GM19455 (cell line): ENCODE measurements around the gene RASGEF1C.

Source experiments
- ATAC-seq: cut with Tn5 transposase; IDR thresholded peaks from one replicate; pipeline ENCODE4 v1.9.1; 2021; ENCODE audit not compliant: unreplicated experiment

RASGEF1C gene

DNA sequence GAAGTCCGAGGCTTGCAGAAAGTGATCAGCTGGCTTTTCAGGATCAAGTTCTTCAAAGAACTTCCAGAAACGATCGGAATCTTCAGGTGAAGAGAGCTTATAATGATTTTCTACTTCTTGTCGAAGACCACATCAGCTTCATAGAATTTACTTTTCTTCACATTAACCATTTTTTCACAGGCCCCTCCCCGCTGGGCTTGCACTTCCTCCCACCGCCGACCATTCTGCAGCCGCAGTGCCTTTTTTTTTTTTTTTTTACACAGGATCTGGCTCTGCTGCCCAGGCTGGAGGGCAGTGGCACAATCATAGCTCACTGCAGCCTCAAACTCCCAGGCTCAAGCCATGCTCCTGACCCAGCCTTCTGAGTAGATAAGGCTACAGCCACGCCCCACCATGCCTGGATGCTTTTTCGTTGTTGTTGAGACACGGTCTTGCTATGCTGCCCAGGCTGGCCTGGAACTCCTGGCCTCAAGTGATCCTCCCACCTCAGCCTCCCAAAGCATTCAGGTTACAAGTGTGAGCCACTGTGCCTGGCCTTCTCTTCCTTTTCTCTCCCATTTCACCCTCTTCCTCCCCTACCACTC, 122.1 kb downstream of the RASGEF1C start:
- no peak for ATAC-seq

DNA sequence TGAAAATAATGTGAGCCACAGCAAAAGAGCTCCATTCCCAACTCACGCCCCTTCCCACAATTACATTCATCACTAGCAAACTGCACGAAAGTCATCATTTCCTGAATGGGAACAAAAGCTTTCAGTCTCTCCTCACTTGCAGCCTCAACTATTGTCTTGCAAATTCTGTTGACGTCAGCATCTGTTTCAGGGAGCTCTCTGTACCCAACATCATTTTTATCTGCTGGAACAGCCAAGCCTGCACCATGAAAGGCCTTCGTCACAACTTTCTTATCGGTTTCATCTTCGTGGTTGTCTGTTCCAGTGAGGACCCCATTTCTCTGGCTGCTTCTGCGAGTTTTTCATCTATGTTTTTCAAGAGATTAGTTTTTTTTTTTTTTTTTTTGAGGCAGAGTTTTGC, 123.2 kb downstream of the RASGEF1C start:
- no peak for ATAC-seq

DNA sequence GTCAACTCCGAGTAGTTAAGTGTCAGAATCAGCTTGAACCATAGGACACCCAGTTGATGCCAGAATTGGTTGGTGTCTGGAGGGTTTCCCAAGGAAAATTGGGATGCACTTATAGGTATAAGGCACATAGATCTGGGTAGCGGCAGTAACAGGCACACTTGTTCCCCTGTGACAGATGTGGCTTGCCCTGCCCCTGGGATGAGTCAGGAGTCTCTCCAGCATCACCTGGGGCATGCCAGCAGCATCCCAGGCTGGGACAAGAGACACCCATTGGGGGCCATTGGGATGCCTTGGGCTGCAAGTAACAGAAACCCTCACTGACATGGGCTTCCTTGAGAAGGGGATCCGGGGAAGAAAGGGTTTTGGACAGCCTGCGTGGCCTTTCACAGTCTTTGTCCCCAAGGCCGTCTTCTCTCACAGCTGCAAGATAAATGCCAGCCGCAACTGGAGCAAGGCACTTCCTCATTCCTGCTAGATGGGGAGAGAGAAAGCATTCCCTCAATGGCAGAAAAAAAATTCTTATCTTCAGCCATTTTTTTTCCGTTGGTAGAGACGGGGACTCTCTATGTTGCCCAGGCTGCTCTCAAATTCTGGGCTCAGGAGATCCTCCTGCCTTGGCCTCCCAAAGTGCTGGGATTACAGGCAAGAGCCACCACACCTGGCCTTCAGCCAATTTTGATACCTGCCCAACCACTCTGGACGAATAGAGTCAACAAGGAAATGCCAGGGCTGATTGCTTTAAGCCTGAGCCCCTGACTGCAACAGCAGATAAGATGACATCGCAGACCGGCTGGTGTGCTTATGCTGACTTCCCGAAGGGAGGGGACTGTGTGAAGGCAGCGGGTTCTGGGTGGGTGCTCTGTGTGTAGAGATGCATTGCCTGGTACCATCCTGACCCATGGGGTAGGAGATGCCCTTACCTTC, 124.1 kb downstream of the RASGEF1C start:
- ATAC-seq: no peak

DNA sequence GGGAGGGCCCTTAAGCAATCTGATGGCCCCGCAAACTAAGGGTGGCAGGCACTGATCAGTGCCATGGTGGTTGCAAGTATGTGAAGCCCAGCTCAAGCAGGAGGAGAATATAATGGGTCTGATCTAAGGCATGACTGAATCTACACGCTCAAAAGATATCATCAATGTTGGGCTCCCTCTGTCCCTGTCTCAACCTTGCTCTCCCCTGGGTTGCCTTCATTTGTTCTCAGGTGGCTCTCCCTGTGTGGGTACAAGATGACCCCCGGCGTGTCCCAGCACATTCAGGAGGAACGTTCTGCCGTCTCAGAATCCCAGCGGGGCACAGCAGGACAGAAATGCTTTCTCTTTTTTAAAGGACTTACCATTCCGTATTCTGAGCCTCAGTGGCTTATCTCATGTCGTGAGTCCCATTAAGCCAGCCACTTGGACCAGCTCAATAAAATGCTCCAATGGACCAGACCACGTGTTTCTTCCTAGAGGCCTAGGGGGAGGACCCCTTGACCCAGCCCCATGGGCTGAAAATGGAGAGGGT, 125.4 kb downstream of the RASGEF1C start:
- ATAC-seq: no peak

DNA sequence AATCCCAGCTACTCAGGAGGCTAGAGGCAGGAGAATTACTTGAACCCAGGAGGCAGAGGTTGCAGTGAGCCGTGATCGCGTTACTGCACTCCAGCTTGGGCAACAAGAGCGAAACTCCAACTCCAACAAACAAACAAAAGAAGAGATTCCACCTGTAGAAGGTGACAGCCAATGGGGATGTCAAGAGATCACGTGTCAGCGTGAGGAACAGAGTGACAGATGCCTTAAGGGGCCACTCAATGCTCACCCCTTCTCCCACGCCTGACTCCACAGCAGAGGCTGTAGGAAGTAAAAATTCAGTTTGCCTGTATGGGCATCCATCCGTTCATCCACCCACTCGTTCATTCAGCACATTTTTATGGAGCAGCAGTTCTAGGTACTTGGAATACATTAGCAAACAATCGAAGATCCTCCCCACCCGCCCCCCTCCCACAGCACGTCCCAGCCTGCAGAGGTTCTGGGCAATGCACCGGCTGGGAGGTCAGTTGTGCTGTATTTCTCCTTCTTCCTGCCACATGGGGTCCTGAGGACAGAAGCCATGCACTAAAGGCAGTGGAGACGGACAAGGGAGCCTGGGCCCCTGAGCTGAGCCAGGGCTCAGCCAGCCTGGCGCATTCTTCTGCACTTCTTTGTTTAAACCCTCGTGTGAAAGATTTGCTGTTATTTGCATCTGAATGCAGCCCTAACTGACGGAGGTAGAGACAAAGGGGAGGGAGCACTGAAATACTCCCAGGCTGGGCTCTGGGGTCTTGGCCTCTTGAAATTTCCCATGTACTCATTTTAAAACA, 126.2 kb downstream of the RASGEF1C start:
- no peak for ATAC-seq

DNA sequence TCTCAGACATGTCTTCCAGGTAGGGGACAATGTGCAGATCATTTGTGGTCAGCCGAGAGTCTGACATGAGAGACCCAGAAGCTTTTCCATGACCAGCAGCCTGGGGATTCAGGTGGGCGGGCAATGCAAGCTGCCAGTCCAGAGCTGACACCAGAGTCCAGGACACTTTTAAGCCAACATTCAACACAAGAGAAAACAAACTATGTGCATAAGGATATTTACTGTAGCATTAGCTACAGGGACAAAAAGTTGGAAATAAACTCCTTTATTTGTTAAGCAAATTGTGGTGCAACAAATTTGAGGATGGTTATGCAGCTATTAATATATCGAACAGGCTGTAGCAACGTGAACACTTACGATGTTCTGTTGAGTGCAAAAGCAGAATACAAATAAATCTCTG, 127.5 kb downstream of the RASGEF1C start:
- no peak for ATAC-seq

DNA sequence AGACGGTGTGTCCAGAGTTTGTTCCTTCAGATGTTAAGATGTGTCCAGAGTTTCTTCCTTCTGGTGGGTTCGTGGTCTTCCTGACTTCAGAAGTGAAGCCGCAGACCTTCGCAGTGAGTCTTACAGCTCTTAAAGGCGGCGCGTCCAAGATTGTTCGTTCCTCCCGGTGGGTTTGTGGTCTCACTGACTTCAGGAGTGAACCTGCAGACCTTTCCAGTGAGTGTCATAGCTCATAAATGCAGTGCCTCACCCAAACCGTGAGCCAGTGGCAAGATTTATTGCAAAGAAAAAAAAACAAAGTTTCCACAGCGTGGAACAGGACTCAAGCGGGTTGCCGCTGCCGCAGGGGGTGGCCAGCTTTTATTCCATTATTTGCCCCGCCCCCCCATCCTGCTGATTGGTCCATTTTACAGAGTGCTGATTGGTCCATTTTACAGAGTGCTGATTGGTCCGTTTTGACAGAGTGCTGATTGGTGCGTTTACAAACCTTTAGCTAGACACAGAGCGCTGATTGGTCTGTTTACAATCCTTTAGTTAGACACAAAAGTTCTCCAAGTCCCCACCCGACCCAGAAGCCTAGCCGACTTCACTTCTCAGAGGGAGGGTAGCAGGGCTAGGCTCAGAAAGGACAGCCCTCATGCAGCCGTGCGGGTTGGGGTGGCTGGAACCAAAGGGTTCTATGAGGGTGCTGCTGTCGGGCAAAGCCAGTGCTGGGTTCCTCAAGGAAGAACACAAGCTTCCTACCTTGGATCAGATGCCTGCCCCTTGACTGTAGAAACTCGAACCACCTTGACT, 128.3 kb downstream of the RASGEF1C start:
- ATAC-seq: no peak

DNA sequence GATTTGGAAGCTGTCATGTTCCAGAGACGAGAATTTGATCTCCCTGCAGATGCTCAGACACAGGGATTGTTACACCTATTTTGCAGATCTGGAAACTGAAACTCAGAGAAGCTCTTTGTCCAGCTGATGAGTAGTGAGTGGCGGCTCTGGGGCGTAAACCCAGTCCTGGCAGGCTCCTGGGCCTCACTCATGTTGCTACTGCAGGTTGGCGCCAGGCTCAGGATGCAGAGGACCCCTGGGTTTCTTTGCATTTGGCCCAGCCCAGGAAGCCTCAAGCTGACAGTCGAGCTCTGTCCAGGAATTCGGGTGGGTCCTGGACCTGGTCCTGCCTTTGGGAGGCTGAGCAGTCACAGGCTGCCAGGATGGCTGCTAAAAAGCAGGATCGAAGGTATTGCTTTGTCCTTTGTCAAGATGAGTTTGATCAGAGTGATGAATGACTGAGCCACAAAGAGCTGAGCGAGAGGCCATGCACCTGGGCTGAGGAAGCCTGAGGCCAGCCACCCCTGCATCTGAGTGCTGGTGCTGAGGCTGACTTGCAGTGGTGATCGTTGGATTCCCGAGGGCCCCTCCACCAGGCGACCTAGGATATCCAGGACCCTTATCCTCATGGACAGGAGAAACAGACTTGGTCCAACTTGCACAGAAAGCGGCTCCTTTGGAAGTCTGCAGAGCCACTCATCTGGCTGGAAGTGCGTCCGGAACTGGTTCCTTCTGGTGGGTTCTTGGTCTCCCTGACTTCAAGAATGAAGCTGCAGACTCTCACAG, 129.1 kb downstream of the RASGEF1C start:
- ATAC-seq: no peak

DNA sequence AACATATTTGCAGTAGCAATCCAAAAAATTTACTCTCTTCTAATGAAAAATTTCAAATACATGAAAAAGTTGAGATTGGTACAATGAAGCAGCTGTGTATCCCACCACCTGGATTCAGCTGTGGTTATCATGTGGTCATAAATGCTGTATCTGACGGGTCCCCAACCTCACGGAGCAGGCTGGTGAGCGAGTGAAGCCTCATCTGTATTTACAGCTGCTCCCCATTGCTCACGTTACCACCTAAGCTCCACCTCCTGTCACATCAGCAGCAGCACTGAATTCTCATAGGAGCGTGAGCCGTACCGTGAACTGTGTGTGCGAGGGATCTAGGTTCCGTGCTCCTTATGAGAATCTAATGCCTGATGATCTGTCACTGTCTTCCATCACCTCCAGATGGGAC, 130.7 kb downstream of the RASGEF1C start:
- no peak for ATAC-seq

DNA sequence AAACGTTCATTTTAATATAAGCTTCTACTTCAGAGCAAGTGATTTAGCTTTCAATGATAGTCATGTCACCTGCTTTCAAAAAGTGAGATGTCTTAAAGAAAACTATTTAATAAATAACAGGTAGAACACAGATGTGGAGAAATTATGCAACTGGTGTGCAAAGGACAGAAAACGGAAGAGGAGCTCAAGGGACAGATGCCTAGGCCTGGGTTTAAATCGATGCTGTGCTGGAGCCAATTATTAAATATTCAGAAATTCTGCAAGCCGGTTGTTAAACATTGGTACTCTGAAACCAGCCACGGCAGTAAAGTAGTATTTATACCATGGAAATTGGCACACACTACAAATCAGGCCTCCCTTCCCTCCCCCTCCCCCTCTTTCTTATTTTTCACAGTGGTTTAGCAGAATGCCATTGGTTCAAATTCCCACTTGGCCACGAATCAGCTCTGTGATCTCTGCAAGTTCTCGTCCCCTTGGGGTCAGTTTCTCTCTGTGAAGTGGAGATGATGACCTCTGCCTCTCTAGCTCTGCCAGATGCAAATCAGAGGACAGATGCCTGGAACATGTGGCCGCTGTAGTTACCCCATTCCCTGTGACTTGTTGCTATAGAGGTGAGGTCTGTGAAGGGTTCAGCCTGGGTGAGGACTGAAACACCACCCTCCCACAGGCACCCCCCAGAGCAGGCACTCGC, 131.3 kb downstream of the RASGEF1C start:
- no peak for ATAC-seq

DNA sequence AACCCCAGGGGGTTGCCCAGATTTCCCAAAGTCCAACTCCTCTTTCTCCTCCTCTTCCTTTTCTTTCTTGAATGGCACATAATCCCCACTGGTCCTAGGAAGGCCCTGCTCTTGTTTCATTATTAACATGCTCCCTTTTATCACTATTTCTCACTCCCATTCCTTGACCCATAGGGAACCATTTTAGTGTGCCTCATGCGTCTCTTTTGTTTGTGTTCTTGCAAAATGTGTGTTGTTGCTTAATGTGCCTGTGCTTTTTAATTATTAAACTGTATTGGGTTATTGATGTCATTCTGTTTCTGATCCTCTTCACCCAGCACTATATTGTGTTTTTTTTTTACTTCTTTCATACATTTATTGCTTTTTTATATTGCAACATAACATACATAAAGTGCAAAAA, 133.3 kb downstream of the RASGEF1C start:
- no peak for ATAC-seq

DNA sequence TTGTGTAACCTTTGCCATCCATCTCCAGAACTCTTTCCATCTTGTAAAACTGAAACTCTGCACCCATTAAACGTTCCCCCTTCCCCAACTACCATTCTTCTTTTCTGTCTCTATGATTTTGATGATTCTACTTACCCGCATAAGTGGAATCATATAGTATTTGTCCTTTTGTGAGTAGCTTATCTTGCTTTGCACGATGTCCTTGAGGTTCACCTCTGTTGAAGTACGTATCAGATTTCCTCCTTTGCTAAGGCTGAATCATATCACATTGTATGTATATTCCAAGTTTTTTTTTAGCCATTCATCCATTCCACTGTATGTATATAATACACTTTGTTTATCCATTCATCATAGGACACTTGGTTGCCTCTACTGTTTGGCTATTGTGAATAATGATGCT, 134.5 kb downstream of the RASGEF1C start:
- ATAC-seq: no peak

DNA sequence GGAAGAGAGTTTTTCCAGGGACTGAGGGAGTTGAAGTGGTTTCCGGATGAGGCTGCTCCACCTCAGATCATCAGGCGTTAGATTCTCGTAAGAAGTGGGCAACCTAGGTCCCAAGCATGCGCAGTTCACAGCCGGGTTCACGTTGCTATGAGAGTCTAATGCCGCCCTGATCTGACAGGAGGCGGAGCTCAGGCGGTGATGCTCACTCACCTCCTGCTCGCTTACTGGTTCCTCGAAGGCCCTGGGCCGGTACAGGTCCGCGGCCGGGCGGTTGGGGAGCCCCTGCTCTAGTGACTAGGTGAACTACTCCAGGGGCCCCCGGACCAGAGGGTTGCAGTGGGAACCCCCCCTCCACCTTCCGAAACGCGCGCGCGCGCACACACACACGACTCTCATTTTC, 136.5 kb downstream of the RASGEF1C start:
- ATAC-seq: no peak

DNA sequence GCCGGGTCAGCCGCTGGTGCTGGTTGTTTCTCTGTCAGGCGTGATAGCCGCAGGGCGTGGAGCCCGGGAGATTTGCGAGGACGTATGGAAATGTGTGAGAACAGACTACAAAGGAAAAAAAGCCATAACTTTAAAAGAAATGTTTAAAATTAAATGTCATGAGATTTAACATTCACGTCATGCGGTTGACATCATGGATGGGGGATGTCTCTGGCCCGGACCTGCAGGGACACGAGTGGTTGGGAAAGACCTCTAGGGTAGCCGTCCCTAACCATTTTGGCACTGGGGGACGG, 136.8 kb downstream of the RASGEF1C start:
- no peak for ATAC-seq

DNA sequence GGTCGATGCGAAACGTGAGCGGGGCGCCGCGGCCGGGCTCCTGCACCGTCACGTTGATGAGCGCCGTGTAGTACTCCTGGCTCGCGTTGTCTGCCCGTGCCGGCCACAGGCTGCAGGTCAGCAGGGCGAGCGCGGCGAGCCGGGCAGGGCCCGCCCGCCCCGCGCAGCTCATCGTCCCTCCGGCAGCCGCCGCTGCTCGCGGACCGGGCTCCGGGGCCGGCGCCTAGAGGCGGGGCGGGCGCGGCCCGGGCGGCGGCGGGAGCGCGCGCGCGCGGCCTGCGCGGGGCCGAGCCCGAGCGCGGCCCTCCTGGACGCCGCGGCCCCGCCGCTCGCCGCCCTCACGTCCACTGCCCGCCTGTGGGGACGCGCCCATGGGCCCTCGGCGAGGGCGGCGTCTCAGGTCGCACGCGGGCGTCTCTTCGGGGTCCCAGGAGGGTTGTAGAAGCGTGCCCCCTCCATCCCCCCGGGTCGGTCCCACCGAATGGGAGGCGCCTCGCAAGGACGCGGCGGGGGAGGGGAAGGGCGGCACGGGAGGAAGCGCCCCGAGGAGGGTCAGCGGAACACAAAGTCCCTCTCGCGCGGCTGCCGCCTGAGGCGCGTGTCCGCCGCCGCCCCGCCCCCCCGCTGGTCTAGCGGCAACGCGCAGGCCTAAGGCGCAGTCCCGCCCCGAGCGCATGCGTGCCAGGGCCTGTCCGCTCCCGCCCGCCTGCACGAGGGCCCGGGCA, 137.3 kb downstream of the RASGEF1C start, which contains the start of gene RNF130:
Gene RNF130 (minus strand): TSS at position 229 of the 725 bp plus-strand sequence. CDS start 57 bp downstream, at position 172.
- ATAC-seq: no peak

DNA sequence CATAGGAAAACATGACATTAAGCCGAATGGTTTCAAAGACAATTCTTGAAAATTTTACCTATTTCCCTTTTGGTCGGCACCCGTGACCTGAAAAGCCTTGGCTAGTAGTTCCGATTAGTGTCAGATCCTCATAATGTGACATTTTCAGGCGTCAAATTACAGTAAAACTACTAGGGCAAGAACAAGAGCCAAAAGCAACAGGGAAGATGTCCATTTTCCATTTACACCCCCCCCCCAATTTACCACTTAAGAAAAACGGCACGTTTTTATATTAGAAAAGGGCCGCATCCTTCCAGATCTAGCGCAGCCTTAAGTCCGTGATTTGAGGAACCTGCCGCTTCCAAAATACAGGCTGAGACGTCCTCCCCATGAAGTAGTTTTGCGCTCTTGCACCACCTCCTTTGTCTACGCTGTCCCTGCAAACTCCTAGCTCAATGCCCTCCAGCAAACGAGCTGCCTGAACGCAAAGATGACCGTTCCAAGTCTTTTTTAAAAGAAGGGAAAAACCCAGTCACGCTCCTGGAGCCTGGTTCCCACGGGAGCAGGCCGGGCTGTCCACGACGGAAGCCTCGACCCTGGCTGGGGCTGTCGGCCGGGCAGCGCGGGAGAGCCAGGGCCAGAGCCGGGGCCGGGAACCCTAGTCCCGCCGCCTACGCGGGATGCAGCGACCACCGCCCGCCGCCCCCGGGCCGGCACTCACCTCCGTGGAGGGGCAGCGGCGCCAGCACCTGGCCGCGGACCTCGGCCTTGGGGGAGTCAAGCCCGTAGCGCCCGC, 138.1 kb downstream of the RASGEF1C start:
- ATAC-seq: no peak

DNA sequence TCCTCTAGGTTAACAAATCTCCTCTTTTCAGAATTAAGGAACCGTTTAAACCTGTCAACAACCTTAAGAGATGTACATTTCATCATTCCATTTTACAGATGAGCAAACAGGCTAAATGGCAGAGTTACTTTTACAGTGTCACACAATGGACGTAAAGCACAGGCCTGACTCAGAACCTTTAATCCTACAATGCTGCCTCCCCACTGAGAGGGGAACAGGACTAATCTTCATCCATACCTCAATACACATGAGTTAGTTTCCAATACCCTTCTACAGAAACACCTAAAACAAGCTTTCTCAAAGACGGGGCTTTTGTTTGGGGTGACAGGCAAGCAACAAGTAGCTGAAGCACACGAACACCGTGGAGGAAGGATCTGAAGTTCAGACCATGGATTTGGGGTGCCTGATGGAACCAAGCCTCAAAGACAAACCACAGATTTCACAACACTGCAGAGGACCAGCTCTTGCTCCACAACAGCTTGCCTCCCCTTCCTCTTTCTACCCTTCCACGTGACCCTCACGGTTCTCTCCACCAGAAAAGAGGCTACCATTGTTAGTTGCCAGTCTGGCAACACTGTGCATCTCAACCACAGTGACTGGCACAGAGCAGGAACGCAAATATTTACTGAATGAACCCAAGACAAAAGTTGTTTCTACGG, 139.3 kb downstream of the RASGEF1C start:
- ATAC-seq: no peak
